Measurements from ENCODE around the gene LBX2.

- no peak for TF ChIP-seq CTCF (IDR thresholded peaks at IDR 0.05)
- TF ChIP-seq POLR2A (IDR thresholded peaks at IDR 0.05): no peak
Observed at GRCh38 chr2:74491648-74492544, 7.5 kb downstream of the LBX2 start.

Measured in thyroid gland (tissue), 4 donors.